BE2C (cell line): Measurements from ENCODE around the gene PBX1.

Source experiments
- DNase-seq: peaks from one replicate; pipeline ENCODE4 v3.0.0-alpha.2; 2020
- H3K27me3 ChIP-seq: fragments of 250-450 bp; sonication (Bioruptor Pico); 2 replicates; pipeline ENCODE4 v1.5.1; 2020; ENCODE audit warnings: mild to moderate bottlenecking
- H3K36me3 ChIP-seq: fragments of 250-450 bp; sonication (Bioruptor Pico); 2 replicates; pipeline ENCODE4 v1.5.1; 2020; ENCODE audit warnings: mild to moderate bottlenecking
- H3K4me1 ChIP-seq: fragments of 250-450 bp; sonication (Bioruptor Pico); 2 replicates; pipeline ENCODE4 v1.5.1; 2020
- H3K4me3 ChIP-seq: 2 replicates; pipeline ENCODE4 v1.5.1; 2011; ENCODE audit warnings: low read depth, low read length
- H3K9me3 ChIP-seq: fragments of 250-450 bp; sonication (Bioruptor Pico); 2 replicates; pipeline ENCODE4 v1.5.1; 2020
- CTCF ChIP-seq: IDR thresholded peaks from 2 replicates; pipeline ENCODE4 v1.5.1; 2012; ENCODE audit warnings: mild to moderate bottlenecking, low read depth, low read length

Gene PBX1

GRCh38 chr1:164699815-164700491 is 141.0 kb downstream of the PBX1 start:
- DNase-seq, result no peak
- no peak overlapping the region for H3K4me3 ChIP-seq
- no peaks in the 10 kb centered on the region for H3K4me1 ChIP-seq
- peaks cover 2% of the 10 kb centered on the region; the same call in 1 of the 2 replicates for H3K27me3 ChIP-seq
- no peaks in the 10 kb centered on the region for H3K36me3 ChIP-seq
- TF ChIP-seq CTCF, result no peak
- no peaks in the 10 kb centered on the region for H3K9me3 ChIP-seq

GRCh38 chr1:164700683-164701082 is 141.7 kb downstream of the PBX1 start:
- Histone ChIP-seq H3K4me3 (no peak overlapping the region), H3K27me3 (peaks cover 2% of the 10 kb centered on the region; the same call in 1 of the 2 replicates), H3K9me3 (no peaks in the 10 kb centered on the region), H3K4me1 (no peaks in the 10 kb centered on the region), H3K36me3 (no peaks in the 10 kb centered on the region)
- no peak for DNase-seq
- no peak for TF ChIP-seq CTCF

- H3K4me1 ChIP-seq, result no peaks in the 10 kb centered on the region
- peaks cover 2% of the 10 kb centered on the region; the same call in 1 of the 2 replicates for H3K27me3 ChIP-seq
Observed at GRCh38 chr1:164701189-164701761, 142.3 kb downstream of the PBX1 start.

GRCh38 chr1:164702216-164702615 is 143.2 kb downstream of the PBX1 start:
- Histone ChIP-seq H3K4me1 (peaks cover 2% of the 10 kb centered on the region; the same call in 1 of the 2 replicates), H3K36me3 (no peaks in the 10 kb centered on the region), H3K27me3 (peaks cover 2% of the 10 kb centered on the region; the same call in 1 of the 2 replicates), H3K9me3 (no peaks in the 10 kb centered on the region), H3K4me3 (no peak overlapping the region)
- no peak for DNase-seq
- no peak for TF ChIP-seq CTCF

More at GRCh38 chr1:164701189-164701761, 142.3 kb downstream of the PBX1 start:
- DNase-seq, result no peak
- Histone ChIP-seq H3K4me3 (no peak overlapping the region), H3K36me3 (no peaks in the 10 kb centered on the region), H3K9me3 (no peaks in the 10 kb centered on the region)
- TF ChIP-seq CTCF, result no peak

- Histone ChIP-seq H3K4me1 (peaks cover 2% of the 10 kb centered on the region; the same call in 1 of the 2 replicates), H3K9me3 (no peaks in the 10 kb centered on the region), H3K4me3 (no peak overlapping the region), H3K27me3 (peaks cover 2% of the 10 kb centered on the region; the same call in 1 of the 2 replicates), H3K36me3 (no peaks in the 10 kb centered on the region)
- no peak for DNase-seq
- no peak for TF ChIP-seq CTCF
Observed at GRCh38 chr1:164702664-164703063, 143.7 kb downstream of the PBX1 start.

- Histone ChIP-seq H3K9me3 (no peaks in the 10 kb centered on the region), H3K36me3 (no peaks in the 10 kb centered on the region), H3K27me3 (peaks cover 5% of the 10 kb centered on the region; the same call in 1 of the 2 replicates), H3K4me3 (no peak overlapping the region), H3K4me1 (peaks cover 2% of the 10 kb centered on the region; the same call in 1 of the 2 replicates)
- TF ChIP-seq CTCF, result no peak; the same call in 1 of the 2 replicates
- DNase-seq, result no peak
Observed at GRCh38 chr1:164703463-164703862, 144.5 kb downstream of the PBX1 start.
